Activated CD4-positive, alpha-beta T cell treated with anti-CD3 and anti-CD28 coated beads for 1 hour (primary cell): Measurements from ENCODE around the gene CCDC60.

Source experiments
- DNase-seq: peaks from one replicate; pipeline ENCODE4 v3.0.0-alpha.2; 2020

Gene CCDC60

DNA sequence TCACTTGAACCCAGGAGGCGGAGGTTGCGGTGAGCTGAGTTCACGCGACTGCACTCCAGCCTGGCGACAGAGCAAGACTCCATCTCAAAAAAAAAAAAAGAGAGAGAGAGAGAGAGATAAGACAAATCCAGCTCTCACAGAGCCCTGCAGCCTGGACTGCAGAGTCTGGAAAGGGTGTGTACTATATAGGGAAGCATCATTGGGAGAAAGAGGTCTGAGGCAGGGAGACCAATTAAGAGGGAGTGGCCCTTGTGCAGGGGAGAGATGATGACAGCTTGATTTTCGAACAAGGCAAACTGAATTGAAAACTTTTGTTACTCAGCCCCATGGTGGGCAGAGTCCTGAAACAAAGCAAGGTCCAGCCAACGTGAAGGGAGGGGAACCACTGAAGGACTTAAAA, 116.2 kb downstream of the CCDC60 start:
- DNase-seq: no peak

DNA sequence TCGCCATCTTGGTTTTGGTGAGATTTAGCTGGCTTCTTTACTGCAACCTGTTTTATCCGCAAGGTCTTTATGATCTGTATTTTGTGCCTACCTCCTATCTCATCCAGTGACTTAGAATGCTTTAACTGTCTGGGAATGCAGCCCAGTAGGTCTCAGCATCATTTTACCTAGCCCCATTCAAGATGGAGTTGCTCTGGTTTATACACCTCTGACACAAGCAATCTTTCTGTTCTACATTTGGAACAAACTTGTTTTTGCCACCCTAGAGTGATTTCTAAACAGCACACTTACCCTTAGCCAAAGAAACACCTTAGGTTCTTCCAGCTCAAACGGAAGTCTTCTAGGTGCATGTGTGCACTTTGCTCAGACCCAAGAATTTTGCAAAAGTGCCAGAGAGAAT, 122.3 kb downstream of the CCDC60 start:
- DNase-seq: no peak

DNA sequence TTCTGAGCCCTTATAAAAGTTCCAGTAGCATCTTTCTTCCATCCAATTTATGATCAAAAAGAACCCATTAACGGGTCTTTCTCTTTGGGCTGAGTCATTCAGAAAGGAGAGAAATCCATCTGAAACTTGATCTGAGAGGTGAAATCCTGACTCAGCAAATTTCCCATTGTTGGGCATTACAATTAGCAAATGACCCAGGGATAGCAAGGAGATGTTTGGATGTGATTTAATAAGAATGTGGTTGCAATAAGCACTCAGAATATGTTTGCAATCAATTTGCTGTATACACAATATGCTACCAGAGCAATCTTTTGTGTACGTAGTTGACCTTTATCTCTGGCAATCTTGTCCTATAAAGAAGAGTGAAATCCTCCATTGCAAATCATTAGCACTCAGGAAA, 122.7 kb downstream of the CCDC60 start:
- no peak for DNase-seq

DNA sequence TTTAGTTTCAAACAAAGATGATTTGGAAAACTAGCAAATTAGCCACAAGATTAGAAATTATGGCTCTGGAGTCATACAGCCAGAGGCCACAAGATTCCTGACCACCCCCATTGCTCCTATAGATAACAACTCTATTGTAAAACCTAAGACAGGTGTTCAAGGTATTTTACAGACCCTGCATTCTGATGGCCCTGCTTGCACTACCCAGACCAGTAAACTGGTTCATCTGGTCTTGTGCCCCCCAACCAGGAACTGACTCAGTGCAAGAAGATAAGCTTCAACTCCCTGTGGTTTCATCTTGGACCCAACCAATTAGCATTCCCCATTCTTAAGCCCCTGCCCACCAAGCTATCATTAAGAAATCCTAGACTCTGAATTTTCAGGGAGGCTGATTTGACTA, 125.0 kb downstream of the CCDC60 start:
- DNase-seq: no peak

DNA sequence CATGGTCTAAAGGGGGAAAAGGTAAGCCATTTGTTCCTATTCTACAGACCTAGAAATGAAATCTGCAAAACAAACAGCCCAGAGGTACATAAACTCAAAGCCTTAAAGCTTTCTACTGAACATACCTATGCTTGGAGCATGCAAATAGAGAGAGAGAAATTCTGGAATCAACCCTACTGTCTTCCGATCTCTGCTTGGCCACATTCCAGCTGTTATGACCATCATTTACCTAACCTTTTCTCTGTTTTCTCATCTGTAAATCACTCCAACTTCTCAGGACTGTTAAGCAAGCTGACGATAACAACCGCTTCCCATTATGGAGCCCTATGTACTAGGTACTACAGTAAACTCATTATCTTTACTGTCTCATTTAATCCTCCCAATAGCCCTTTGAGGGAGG, 126.3 kb downstream of the CCDC60 start:
- no peak for DNase-seq

DNA sequence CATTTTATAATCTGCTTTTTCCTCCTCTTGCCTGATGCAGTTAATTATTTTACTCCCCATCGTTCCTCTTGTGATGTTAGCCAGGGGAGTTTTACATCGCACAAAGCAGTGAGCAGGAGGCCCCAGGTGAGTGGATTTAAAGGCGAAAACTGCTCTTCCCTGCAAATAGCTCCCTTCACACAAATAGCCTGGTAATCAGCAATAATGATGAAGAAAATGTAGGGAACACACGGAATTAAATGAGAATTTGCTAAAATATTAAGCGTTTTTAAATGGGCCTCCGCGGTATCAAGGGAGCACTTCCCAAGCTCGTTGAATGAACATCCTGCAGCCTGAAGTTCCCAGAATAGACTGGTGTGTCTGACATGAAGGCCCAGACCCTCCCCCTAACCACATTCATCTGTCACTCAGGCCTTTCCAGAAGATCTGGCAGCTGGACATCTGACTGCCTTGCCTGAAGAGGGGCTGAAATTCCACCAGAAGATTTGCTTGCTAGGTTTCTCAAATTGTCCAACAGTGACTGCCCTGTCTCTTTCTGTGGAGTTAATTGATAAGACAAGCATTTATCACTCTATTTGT, 127.2 kb downstream of the CCDC60 start:
- DNase-seq: no peak

DNA sequence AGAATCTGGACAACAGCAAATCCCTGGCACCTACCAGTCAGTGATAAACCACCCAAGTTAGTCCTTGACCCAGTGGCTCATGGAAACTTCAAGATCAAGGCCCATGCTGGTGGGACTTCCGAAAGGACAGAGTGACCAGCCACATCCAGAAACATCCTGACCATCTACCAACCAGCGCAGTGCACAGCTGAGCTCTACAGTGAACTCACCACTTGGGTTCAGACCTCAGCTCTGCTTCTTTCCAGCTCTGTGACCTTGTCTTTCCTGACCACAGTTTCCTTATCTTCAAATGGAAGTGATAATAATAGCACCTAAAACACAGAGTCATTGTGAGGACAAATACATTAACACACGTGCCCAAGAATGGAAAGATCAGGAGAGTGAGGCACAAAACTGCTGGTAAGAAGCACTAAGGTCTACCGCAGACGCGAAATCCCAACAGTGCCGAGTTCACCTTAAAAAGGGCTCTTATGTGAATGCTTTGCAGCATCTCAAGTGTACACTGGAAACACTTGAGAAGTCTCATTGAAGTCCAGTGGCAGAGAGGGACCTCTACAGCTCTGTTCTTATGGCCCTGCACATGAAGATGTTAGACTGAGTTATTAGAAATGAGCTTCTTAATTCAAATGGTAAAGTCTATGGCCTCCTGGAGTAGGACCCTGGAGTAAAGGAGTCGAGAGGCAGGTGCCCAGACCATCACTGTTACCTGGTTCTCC, 128.8 kb downstream of the CCDC60 start:
- no peak for DNase-seq

DNA sequence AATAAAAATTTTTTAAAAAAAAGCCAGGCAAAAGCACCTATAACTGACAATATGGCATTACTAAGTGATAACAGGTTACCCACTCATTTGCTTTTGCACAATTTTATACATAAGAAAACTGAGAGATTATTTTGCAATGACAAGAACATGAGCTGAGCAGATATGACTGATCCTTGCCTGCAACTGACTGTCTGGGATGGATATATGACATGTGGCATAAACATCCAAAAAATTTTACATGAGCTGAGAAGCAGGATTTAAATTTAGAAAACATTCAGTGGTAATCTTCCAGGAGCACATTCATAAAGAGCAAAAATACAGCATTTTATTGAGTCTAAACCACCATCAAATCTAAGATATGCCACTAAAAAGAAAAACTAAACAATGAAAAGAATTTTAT, 133.8 kb downstream of the CCDC60 start:
- no peak for DNase-seq

DNA sequence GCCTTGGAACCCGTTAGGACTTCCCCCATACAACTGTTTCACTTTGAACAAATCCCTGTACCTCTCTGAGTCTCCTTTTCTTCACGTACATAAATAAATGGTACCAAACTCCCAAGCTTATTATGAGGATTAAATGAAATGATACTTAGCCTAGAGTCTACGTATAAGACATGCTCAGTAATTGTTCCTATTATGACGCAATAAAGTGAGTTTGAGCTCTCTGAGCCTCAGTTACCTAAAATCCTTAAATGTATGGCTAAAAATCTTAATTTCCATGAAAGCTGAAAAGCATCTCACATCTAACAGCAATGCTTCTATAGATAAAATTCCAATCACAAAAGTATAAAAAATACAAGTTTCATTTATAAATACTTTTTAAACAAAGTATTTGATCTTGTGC, 141.1 kb downstream of the CCDC60 start:
- no peak for DNase-seq

DNA sequence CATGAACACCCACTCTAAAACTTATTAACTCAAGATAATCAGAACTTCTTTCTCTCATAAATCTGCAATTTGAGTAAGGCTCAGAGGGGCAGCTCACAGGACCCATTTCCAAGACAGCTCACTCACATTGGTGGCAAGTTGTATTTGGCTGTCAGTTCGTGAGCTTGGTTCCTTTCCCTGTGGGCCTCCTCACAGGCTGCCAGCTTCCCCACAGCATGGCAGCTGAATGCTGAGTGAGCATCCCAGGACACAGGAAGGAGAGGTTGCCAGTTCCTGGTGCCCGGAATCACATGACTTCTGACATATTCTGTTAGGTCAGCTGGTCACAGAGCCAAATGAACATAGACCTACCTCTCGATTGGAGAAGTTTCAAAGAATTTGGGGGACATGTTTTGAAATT, 142.4 kb downstream of the CCDC60 start:
- DNase-seq: no peak

DNA sequence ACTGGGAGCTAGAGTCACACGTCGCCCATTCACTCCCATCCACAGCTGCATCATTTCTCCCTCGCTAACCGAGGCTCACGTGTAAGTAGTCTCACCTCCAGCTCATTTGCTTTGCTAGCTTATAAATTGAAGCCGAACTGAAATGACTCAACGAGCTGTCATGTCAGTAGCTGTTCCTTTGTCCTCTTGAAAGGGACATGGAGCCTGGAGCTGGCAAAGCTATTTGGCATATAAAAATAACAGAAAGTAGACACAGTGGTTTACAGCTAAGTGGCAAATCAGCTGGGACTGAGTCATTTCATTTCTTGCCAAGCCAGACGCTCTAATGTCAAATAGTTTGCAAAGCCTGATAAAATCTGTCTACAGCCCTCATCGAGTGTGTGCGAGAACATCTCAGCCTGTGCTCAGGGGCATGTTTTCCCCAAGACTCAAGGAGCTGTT, 144.6 kb downstream of the CCDC60 start:
- no peak for DNase-seq

DNA sequence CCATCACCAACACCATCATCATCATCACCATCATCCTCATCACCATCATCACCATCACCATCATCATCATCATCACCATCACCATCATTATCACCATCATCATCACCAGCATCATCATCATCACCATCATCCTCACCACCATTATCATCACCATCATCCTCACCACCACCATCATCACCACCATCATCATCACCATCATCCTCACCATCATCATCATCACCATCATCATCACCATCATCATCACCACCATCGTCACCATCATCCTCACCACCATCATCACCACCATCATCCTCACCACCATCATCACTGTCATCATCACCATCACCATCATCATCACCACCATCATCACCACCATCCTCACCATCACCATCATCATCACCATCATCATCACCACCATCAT, 146.0 kb downstream of the CCDC60 start:
- no peak for DNase-seq

DNA sequence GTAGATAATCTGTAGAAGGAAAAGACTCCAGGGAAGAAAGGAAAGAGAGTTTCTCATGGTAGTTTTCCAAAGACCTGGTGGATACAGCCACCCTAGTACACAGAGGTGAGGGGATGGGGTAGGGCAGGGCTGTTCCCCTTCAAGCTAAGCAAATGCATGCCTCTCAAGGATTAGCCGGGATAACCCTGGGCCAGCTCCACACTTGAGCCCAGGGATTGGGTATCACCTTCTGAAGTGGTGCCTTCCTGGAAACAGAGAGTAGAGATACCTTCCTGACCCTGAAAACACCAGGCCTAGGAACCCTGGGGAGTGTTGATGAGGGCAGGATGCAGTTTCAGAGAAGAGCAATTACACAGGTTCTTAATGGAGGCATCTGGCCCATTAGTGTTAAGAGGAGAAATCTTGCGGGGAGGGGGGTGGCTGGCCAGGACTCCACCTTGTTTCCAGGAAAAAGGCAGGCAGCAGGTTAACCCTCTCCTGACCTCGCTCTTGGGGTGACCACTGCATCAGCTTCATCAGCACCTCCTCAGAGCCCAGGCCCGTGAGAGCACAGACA, 152.1 kb downstream of the CCDC60 start:
- no peak for DNase-seq

DNA sequence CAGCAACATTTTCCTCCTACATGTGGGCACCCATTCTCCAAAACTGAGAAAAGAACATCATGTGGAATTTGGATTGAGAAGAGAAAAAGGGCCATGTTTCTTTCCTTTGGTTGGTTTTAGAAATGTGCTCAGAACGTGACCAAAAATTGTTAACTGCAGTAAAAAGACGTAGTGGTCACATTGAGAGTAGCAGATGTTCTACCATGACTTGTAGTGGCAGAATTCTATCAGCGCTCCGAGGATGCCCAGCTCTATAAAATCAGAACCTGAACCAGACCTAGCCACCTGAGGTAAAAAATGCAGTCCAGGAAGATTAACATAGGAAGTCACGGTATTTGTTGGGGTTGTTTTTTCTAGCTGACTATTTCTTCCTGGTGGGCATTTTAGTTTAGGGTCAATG, 157.3 kb downstream of the CCDC60 start:
- DNase-seq: no peak

DNA sequence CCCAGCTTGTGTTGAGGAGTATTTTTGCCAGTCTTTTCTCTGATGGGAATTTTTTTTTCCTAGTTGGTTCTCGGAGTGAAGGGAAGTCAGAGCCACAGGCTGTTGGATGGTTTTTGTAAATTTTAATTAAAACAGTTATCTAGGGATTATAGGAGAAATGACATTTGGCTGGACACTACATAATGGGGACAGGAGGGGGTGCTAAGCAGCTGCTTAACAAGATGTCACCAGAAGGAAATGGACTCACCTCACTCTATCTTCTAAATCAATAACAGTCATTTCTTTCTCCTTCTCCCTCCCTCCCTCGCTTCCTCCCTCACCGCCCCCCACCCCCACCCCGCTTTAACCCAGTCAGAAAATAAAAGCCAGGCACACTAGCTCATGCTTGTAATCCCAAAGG, 165.7 kb downstream of the CCDC60 start:
- DNase-seq: no peak

DNA sequence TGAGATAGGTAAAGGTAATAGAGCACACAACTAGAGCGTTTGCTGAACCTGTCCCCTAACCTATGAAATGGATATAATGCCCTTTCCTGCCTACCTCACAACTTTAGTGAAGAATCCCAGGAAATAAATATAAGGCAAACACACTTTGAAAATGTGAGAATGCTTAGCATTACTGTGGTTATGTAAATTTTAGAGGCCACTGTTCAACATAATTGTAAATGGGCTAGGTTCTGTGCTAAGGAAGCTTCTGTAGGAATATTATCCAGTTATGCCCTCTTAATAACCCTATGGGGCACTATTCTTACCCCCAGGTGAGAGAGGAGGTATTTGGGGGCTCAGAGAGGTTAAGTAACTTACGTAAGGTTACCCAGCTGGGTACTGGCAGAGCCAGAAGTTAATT, 166.5 kb downstream of the CCDC60 start:
- DNase-seq: no peak

DNA sequence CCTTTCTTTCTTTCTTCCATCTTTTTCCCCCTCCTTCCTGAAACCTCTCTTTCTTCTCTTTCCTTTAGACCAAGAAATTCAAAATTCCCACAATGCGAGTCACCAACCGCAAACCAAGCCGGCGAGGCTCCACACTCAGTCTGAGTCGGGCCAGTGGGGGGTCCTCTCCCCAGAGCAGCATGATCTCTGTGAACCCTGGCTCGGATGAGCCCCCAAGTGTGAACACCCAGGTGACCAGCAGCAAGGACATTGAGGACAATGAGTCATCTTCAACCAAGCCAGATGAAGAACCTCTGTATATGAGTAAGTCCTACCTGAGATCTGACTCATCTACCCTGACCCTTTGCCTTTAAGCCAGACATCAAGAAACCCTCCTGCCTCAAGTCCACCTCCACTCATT, 170.5 kb downstream of the CCDC60 start:
- DNase-seq: no peak

DNA sequence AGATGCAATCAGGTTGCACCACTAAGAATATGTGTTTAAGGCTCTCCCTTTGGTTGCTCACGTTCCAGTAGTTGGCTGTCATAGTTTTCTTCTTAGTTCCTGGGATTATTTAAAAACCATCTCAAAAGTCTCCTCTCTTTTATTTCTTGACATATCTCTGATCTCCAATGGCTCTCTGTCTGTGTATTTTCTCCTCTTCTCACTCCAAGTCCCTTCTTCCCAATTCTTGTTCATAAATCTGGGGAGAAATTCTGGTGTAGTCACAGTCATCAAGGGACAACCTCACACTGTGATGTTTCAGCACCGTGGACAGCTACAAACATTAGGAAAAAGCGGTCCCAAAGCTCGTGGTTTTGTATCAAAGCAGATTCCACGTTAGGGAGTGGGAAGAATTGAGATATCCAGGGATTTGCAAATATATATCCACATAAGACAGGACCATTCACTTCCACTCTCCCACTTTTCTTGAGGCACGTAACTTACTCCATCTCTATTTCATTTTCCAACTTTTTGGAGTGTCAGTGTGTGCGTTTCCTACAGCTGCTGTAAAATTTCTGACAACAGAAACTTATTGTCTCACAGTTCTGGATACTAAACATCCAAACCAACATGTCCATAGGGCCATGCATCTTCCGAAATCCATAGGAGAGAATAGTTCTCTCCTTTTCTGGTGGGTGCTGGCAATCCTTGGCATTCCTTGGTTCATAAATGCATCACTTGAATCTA, 178.4 kb downstream of the CCDC60 start:
- DNase-seq: no peak

DNA sequence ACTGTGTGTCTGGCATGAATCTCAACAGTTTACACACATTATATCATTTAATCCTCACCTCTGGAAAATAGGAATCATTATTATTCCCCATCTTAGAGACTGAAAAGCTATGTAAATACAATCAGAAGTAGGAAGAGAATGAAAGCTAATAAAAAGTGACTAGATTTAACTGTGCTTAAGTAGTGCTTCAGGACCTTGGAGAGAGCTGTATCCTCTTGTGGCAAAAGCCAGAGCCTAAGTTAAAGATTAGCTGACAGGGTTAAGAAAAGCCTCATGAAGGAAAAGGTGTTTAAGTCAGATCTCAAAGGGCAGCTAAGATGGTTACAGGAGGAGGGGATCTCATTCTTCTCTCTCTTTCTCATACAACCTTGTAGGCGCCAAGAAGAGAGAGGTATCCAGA, 193.7 kb downstream of the CCDC60 start:
- DNase-seq: no peak

DNA sequence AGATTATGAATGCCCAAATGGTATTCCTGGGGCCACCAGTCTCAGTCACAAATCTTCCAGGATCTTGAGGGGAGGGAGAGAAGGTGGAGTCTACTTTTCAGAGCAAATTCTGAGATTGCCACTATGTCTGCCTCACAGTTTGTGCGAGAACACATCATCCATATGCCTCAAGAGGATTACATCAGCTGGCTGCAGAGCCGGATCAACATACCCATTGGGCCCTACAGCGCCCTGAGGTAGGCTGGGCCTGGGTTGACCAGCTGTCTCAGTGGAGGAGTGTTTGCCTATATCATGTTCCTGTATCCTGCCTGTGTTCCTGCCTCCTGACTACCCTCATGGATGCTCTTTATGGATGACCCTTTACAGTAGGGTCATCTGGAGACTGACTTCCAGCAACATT, 205.9 kb downstream of the CCDC60 start:
- no peak for DNase-seq

DNA sequence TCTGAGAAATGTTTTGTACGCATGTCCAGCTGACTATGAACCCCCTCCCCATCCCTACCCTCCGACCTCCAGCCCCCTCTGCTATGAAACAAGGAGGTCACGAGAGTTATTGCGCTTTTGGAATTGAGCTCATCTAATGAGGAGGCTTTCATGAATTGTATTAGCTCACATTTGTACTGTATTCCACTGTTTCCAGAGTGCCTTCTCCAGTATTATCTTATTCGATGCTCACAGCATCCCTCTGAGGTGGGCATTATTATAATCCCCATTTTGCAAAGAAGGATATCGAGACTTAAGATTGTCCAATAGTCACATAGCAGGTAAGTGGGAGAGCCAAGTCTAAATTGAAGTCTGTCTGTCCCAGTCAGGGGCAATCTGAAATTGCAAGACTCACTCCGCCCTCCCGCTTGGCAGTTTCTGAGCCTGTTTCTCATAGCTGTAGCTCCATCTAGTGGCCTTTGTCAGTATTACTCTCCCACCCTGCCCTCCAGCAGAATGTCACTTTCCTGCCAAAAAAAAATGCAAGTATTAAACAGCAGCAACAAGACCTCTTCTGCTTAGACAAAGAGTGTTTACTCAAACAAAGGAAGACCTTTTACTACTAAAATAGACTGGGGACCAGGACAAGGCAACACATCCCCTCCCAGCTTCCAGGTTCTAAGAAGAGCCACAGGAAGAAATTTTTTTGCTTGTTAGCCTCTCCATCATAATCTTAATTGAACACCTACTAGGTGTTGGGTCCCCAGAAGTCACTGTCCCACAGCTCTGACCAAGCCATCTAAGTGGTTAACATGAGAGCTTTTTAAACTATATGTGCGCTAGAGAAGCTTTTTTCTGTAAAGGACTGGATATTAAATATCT, 210.5 kb downstream of the CCDC60 start:
- DNase-seq: peak; percentile 9

DNA sequence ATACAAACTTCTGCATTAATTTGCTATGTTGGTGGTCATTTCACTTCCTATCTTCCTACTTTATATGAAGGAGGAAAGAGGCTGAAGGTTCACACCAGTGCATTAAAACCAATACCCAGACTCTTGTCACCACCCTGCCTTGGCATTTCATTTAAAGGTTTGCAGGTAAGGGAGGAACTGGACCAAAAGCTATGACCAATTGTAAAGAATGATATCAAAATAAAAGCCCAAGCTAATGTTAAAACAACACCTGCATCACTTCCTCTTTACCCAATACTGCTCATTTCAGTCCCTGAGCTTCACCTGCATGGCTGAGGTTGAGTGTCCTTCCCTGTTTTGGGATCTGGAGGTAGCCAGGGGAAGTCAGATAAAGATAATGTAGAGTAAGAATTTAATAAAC, 211.8 kb downstream of the CCDC60 start:
- DNase-seq: no peak

DNA sequence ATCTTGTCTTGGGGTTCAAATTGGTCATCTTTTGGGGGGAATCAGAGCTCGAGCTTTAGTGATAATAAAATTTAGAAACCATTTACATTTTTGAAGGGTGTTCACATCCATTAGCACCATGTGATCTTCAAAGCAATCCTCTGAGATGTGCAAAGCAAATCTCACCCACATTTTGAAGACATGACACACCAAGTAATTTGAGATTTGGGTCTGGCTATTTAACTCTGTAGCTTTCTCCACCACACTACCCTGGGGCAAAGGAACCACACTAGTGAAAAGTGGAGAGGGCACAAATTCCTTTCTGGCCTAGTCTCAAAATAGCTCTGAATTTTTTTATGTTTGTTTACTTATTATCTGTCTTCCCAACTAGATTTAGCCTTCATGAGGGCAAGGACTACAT, 212.5 kb downstream of the CCDC60 start:
- DNase-seq: no peak
